ENCODE data around the gene OR7G2. TPM values are rescaled to one million over a fixed set of nuclear protein-coding genes. Genes with fewer than 3 reads are reported as not detected.

OR7G2 gene
- not detected for total RNA-seq

- Histone ChIP-seq H3K4me1 (no peaks in the 10 kb centered on the region), H3K4me3 (no peak within 1 kb of the TSS), H3K27ac (no peak within 1 kb of the TSS), H3K36me3 (no peaks in the 10 kb centered on the region), H3K27me3 (peaks cover 12% of the 10 kb centered on the region), H3K9me3 (no peaks in the 10 kb centered on the region)
- WGBS, result 20% methylated on average over 8 of the region's 8 CpGs
- TF ChIP-seq, protein P1, sequence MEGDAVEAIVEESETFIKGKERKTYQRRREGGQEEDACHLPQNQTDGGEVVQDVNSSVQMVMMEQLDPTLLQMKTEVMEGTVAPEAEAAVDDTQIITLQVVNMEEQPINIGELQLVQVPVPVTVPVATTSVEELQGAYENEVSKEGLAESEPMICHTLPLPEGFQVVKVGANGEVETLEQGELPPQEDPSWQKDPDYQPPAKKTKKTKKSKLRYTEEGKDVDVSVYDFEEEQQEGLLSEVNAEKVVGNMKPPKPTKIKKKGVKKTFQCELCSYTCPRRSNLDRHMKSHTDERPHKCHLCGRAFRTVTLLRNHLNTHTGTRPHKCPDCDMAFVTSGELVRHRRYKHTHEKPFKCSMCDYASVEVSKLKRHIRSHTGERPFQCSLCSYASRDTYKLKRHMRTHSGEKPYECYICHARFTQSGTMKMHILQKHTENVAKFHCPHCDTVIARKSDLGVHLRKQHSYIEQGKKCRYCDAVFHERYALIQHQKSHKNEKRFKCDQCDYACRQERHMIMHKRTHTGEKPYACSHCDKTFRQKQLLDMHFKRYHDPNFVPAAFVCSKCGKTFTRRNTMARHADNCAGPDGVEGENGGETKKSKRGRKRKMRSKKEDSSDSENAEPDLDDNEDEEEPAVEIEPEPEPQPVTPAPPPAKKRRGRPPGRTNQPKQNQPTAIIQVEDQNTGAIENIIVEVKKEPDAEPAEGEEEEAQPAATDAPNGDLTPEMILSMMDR (IDR thresholded peaks at IDR 0.05), result no peak
- TF ChIP-seq POLR2AphosphoS5 (IDR thresholded peaks at IDR 0.05) (no peak), POLR2A (IDR thresholded peaks at IDR 0.05) (no peak), EP300 (IDR thresholded peaks at IDR 0.05) (no peak)
- DNase-seq (ENCODE audit: low spot score in 2 of 2), result no peak
Observed at GRCh38 chr19:9107375-9107774, at the start of gene OR7G2. Gene OR7G2, minus strand, starts transcription at chr19:9107475. Its CDS starts 4,232 bp downstream, at chr19:9103243.

DNA sequence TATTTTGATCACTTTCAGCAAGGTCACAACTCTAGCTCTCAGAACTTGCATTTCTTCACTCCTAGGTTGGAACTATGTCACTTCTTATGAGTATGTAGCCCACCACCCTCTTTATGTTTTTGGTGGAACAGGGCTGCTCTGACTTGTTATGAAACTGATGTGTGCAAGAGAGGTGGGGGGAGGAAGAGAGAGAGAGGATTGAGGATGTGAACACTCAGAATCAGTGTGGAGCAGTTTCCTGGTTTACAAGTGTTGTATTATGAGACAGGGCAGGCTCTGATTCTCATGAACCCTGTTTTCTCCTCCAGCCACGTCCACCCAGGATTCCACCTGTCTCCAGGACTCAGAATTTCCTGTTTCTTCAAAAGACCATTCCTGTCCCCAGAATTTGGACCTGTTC, 49.0 kb upstream of the OR7G2 start:
- no peaks in the 10 kb centered on the region for H3K4me1 ChIP-seq
- peaks cover 80% of the 10 kb centered on the region for H3K36me3 ChIP-seq
- H3K9me3 ChIP-seq, result peaks cover 26% of the 10 kb centered on the region
- no peak for DNase-seq (ENCODE audit: low spot score in 2 of 2)
- WGBS, result 65% methylated on average over 1 of the region's 1 CpG
- no peak overlapping the region for H3K27ac ChIP-seq
- H3K27me3 ChIP-seq, result no peaks in the 10 kb centered on the region
- TF ChIP-seq POLR2A (IDR thresholded peaks at IDR 0.05), result no peak
- TF ChIP-seq, protein P1 (IDR thresholded peaks at IDR 0.05), result no peak
- TF ChIP-seq POLR2AphosphoS5 (IDR thresholded peaks at IDR 0.05), result no peak
- H3K4me3 ChIP-seq, result no peak overlapping the region

GRCh38 chr19:9155591-9155990, 48.3 kb upstream of the OR7G2 start:
- 94% methylated on average over 4 of the region's 4 CpGs for WGBS
- H3K9me3 ChIP-seq, result peaks cover 18% of the 10 kb centered on the region
- H3K27me3 ChIP-seq, result no peaks in the 10 kb centered on the region
- no peaks in the 10 kb centered on the region for H3K4me1 ChIP-seq
- peaks cover 73% of the 10 kb centered on the region for H3K36me3 ChIP-seq
- H3K4me3 ChIP-seq, result no peak overlapping the region
- DNase-seq (ENCODE audit: low spot score in 2 of 2), result no peak
- TF ChIP-seq, protein P1 (IDR thresholded peaks at IDR 0.05), result no peak
- TF ChIP-seq POLR2AphosphoS5 (IDR thresholded peaks at IDR 0.05) (no peak), EP300 (IDR thresholded peaks at IDR 0.05) (no peak), POLR2A (IDR thresholded peaks at IDR 0.05) (no peak)
- H3K27ac ChIP-seq, result no peak overlapping the region

DNA sequence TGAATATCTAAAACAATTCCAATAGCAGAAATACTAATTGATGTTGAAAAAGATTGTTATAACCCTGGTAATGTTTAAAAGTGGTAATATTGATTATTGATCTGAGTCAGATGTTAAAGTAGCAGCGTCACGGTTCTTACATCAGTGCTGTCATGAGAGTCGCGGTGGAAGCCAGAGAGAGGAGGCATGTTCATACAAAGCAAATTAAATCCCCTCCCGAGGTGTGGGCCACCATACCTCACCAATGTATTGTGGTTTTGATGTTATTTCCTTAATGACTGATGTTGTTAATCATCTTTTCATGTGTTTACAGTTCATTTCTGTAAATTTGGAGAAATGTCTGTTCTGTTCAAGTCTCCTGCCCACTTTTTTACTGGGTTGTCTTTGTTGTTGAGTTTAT, 44.1 kb upstream of the OR7G2 start:
- DNase-seq (ENCODE audit: low spot score in 2 of 2), result no peak
- H3K27ac ChIP-seq, result no peak overlapping the region
- 87% methylated on average over 5 of the region's 5 CpGs for WGBS
- H3K9me3 ChIP-seq, result peaks cover 22% of the 10 kb centered on the region
- no peaks in the 10 kb centered on the region for H3K4me1 ChIP-seq
- H3K27me3 ChIP-seq, result no peaks in the 10 kb centered on the region
- H3K4me3 ChIP-seq, result no peak overlapping the region
- no peak for TF ChIP-seq EP300 (IDR thresholded peaks at IDR 0.05)
- TF ChIP-seq, protein P1 (IDR thresholded peaks at IDR 0.05), result no peak
- peaks cover 39% of the 10 kb centered on the region for H3K36me3 ChIP-seq

DNA sequence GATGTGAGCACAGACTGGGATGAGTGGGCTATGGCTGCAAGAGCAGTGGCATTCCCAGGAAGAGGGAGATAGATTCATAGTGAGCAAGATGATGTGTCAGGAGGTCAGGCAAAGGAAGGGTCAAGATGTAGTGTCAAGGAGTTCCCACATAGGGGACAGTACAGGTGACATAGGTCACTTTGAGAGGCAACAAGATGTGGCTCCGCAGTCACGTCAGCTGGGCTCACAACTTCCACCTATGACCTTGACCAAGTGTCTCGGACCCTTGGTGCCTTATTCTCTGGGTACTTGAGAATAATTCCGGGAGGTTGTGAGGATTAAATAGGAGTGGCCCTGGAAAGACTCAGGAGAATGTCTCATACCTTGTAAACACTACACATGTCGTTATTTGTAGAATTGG, 43.4 kb upstream of the OR7G2 start:
- H3K9me3 ChIP-seq, result peaks cover 24% of the 10 kb centered on the region
- 96% methylated on average over 5 of the region's 5 CpGs for WGBS

More for the DNA sequence above, 43.4 kb upstream of the OR7G2 start:
- peaks cover 32% of the 10 kb centered on the region for H3K36me3 ChIP-seq
- no peak overlapping the region for H3K4me3 ChIP-seq
- no peaks in the 10 kb centered on the region for H3K4me1 ChIP-seq
- H3K27ac ChIP-seq, result no peak overlapping the region
- no peaks in the 10 kb centered on the region for H3K27me3 ChIP-seq
- TF ChIP-seq POLR2A (IDR thresholded peaks at IDR 0.05), result no peak
- TF ChIP-seq, protein P1 (IDR thresholded peaks at IDR 0.05), result no peak
- no peak for TF ChIP-seq POLR2AphosphoS5 (IDR thresholded peaks at IDR 0.05)
- TF ChIP-seq EP300 (IDR thresholded peaks at IDR 0.05), result no peak
- DNase-seq (ENCODE audit: low spot score in 2 of 2), result no peak

Data from suprapubic skin (tissue), 4 donors.